Posterior cingulate gyrus (tissue), 11 donors: ENCODE measurements around the gene CLEC16A.

Source experiments
- DNase-seq, 10 donors: peaks; one replicate each; pipeline versions ENCODE4 v3.0.0 to v3.0.0-alpha.2; 2020 to 2021; ENCODE audit warnings: mixed read lengths in 3 of 10
- intact Hi-C: fragments of 100-400 bp; cut with DNase I; formaldehyde crosslinking; loops from one replicate; pipeline ENCODE4 v1.15.1; 2023

Gene CLEC16A

DNA sequence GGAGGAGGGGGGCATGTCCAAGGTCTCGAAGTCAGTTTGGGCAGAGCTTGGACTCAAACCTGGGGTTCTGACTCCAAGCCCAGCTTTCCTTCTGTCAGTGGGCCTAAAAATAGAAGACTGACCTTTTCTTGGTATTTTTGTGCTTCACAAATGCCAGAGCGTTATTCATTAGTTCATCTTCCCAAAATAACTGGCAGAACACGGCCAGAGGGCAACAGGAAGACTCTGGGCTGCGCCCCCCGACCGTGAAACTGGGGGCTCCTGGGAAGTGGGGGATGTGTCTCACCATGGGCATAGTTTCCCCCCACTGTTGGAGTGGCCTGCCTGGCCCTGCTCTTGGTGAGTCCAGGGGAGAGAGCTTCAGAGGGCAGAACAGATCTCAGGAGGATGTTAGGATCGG is 217.6 kb downstream of the CLEC16A start:
- peak in 3 of 10 donors; percentile 39 to 78 (median 55) for DNase-seq
- intact Hi-C loops = no loop called here

DNA sequence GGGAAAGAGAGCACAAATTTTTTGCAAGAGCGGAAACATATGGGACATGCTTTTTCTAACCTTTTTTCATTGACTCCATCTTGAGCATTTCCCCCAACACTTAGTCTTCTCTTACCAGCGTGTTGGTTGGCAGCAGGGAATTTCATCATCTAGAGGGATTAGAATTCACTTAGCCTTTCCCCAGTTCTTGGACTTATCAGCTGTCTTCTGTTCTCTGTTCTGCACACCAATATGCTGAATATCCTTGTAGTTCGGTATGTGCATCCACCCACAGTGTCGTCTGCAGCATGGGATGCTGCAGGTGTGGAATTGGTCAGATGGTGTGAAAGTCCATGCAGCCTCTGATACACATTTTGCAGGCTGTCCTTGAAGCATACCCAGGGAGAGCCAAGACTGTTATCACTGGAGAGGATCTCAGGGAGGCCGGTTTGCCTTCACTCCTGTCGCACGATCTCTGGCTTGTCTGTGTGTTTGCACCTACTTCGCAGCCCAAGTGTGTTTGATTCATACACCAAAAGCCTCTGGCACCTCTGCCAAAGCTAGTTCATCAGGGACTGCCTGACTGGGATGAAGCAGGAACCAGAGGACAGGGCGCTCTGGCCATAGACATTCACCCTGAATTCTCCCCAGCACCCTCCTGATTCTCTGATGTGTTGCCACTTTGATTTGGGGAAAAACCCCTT is 218.4 kb downstream of the CLEC16A start:
- intact Hi-C loops = no loop called here
- peak in 3 of 10 donors; percentile 63 to 78 (median 74) for DNase-seq

GRCh38 chr16:11163761-11164261 is 219.4 kb downstream of the CLEC16A start:
- intact Hi-C loops = no loop called here
- peak in 3 of 10 donors; percentile 27 to 74 (median 28) for DNase-seq

DNA sequence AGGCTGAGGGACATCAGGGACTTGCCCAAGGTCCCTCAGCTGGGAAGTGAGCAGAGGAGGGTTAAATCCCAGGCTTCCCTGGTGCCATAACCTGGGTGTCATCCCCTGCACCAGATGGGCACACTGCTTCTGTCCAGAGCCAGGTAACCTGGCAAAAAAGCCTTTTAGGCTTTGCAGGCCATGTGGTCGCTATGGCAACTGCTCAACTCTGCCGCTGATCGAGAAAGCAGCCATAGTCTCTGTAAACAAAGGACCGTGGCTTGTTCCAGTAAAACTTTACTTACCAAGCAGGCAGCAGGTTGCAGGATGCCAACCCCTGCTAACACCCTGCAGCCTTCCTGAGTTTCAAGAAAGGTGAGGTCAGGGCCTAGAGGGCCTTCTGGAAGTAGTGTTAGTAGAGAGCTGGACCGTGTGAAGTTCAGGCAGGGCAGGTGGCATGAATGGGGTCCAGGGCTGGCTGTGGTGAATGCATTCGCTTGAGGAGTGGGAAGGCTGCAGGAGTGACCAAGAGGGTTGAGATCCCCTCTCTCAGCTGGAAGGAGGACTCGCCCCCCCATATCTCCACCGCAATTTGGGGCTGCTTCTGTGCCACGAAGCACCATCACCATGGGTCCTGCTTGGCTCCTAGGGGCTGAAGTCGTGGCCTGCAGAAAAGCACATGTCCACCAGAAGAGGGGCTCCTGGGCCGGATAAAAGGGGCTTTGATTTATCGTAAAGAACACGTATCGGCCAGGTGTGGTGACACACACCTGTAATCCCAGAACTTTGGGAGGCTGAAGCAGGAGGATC is 220.3 kb downstream of the CLEC16A start:
- intact Hi-C loops = no loop called here
- DNase-seq = peak in 3 of 10 donors; percentile 50 to 73 (median 56)

DNA sequence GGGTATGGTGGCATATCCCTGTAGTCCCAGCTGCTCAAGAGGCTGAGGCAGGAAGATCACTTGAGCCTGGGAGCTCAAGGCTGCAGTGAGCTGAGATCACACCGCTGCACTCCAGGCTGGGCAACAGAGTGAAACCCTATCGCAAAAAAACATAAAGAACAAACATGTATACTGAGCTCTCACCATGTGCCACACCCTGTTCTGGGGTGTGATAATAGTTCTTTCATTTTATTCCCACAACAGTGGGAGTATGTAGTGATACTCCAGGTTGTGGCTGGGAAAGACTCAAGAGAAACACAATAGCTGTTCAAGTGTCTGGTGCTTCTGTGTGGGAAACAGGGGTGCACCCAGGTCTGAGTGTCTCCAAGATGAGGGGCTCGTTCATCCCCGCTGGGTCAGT is 221.0 kb downstream of the CLEC16A start:
- intact Hi-C loops = no loop called here
- peak in 2 of 10 donors; percentile 12 to 39 for DNase-seq

DNA sequence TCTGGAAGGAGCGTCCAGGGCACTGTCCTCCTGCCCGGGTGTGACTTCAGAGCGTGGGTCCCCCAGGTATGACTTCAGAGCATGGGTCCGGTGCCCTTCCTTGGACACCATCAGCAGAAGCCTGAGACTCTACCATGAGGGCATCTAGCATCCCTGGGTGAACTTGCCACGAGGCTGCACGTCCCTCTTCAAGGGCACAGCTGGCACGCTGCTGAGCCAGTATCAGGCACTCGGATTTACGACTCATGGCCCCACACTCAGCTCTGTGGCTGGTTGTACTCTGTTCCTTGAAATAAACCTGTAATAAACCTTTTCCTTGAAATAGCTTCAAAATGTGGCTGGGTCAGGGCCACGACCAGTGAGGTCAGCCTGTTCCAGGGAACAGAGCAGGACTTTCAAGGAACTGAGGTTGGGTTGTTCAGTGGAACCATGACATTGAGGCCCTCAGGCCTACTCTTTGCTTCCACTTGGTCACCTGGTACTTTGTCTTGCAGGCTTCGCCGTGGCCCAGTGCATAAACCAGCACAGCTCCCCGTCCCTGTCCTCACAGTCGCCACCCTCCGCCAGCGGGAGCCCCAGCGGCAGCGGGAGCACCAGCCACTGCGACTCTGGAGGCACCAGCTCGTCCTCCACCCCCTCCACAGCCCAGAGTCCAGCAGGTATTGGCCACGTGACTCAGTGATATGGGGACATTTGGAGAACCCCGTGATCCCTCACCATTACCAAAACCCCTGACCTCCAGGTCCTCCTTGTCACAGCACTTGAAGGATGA is 221.7 kb downstream of the CLEC16A start:
- intact Hi-C loops = no loop called here
- peak in 3 of 10 donors; percentile 14 to 54 (median 40) for DNase-seq

DNA sequence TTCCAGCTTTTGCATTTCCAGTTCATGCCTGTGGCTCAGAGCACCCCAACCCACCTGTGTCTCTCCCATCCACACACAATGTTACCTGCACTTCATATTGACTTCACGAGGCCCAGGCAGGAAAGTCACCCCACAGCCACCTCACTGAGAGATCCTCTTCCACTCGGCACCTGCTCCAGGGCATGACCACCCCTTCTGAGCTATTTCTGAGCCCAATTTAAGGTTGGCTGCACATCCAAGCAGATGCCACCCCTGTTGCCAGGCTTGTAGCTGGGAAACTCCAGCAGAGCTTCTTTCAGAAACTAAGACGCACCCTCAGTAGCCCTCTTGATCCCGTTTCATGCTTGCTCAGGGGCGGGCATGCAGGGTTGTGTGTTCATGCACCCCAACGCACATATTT is 223.2 kb downstream of the CLEC16A start:
- peak in 3 of 10 donors; percentile 16 to 55 (median 51) for DNase-seq
- intact Hi-C loops = no loop called here

- intact Hi-C loops = no loop called here
- peak in 4 of 10 donors; percentile 28 to 82 (median 68) for DNase-seq
These were observed 224.2 kb downstream of the CLEC16A start for GRCh38 chr16:11168386-11169051.

GRCh38 chr16:11169641-11170040 is 225.3 kb downstream of the CLEC16A start:
- intact Hi-C loops = no loop called here
- peak in 3 of 10 donors; percentile 8 to 47 (median 13) for DNase-seq

GRCh38 chr16:11170201-11170600 is 225.8 kb downstream of the CLEC16A start:
- intact Hi-C loops = no loop called here
- DNase-seq = peak in 2 of 10 donors; percentile 36 to 71

- intact Hi-C loops = no loop called here
- DNase-seq = peak in 3 of 10 donors; percentile 50 to 62 (median 61)
These were observed 226.5 kb downstream of the CLEC16A start for GRCh38 chr16:11170696-11171447.

DNA sequence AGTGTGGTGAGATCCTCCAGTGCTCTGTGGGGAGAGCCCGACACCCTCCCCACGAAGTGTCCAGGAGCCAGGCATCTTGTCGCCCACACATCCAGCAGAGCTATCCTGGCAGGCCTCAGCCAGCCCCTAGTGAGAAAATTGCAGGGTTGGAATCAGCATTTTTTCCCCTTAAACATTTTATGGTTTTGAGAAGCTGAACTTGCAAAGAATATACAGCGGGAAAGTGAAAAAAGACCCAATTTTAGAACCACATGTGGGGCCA is 227.0 kb downstream of the CLEC16A start:
- intact Hi-C loops = no loop called here
- peak in 5 of 10 donors; percentile 22 to 91 (median 76) for DNase-seq

DNA sequence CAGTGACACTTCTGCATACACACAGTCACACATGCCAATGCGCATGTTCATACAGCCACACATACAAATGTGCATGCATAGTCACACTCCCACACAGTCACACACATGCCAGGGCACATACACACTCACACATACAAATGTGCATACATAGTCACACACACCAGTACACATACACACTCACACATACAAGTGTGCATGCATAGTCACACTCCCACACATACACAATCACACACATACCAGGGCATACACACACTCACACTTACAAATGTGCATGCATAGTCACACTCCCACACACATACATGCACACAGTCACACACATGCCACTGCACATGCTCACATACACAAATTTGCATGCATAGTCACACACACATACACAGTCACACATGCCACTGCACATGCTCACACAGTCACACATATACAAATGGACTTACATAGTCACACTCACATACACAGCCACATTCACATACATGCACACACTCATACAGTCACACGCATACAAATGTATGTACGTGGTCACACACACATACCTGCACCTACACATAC is 227.5 kb downstream of the CLEC16A start:
- intact Hi-C loops = no loop called here
- peak in 3 of 10 donors; percentile 3 to 66 (median 38) for DNase-seq

- intact Hi-C loops = no loop called here
- DNase-seq = peak in 3 of 10 donors; percentile 40 to 68 (median 52)
These were observed 229.1 kb downstream of the CLEC16A start for GRCh38 chr16:11173426-11173825.

- intact Hi-C loops = no loop called here
- peak in 3 of 10 donors; percentile 59 to 74 (median 73) for DNase-seq
These were observed 229.8 kb downstream of the CLEC16A start for GRCh38 chr16:11174141-11174540.

GRCh38 chr16:11175106-11175786 is 230.9 kb downstream of the CLEC16A start:
- DNase-seq = peak in 2 of 10 donors; percentile 69 to 76
- intact Hi-C loops = no loop called here

GRCh38 chr16:11175787-11176341 is 231.5 kb downstream of the CLEC16A start:
- peak in 1 of 10 donors; percentile 46 for DNase-seq

GRCh38 chr16:11177578-11178160 is 233.3 kb downstream of the CLEC16A start:
- DNase-seq = peak in 1 of 10 donors; percentile 39
- intact Hi-C loops = no loop called here

More at GRCh38 chr16:11175787-11176341, 231.5 kb downstream of the CLEC16A start:
- intact Hi-C loops = no loop called here
